Measurements from ENCODE around the gene TYSND1. TPM values are rescaled to one million over a fixed set of nuclear protein-coding genes. Genes with fewer than 3 reads are reported as not detected.

Gene TYSND1
- polyA plus RNA-seq, 3 donors = 8.6 to 11.2 (median 11.2) TPM

GRCh38 chr10:70139151-70139996, 7.1 kb downstream of the TYSND1 start:
- Histone ChIP-seq H3K4me1 (ENCODE audit: control insufficient read depth in 1 of 2, insufficient read depth in 2 of 2, low read length in 2 of 2) (no peaks in the 10 kb centered on the region), H3K4me3 (replicated peaks in 1 of 3; ENCODE audit: low read depth in 2 of 3, low read length in 3 of 3) (no peak overlapping the region), H3K27ac (ENCODE audit: low read depth in 1 of 2, low read length in 2 of 2) (no peak overlapping the region), H2AFZ (ENCODE audit: insufficient read depth, low read depth, low read length, poor library complexity, severe bottlenecking) (no peak overlapping the region), H4K20me1 (ENCODE audit: insufficient read depth, low read length) (peaks cover 9% of the 10 kb centered on the region), H3K36me3 (replicated peaks in 1 of 2; ENCODE audit: control insufficient read depth in 1 of 2, insufficient read depth in 2 of 2, low read length in 2 of 2) (peaks cover 3 to 20% of the 10 kb centered on the region in 2 donors), H3K27me3 (ENCODE audit: control insufficient read depth in 2 of 2, insufficient read depth in 2 of 2, low read length in 2 of 2) (no peaks in the 10 kb centered on the region), H3K9ac (ENCODE audit: insufficient read depth, low read length, poor library complexity, severe bottlenecking) (no peak overlapping the region), H3K79me2 (ENCODE audit: insufficient read depth, low read length) (peaks cover 5% of the 10 kb centered on the region), H3K9me3 (replicated peaks in 1 of 2; ENCODE audit: control insufficient read depth in 1 of 2, insufficient read depth in 1 of 2, low read length in 2 of 2) (no peaks in the 10 kb centered on the region), H3K4me2 (replicated peaks; ENCODE audit: extremely low read depth, low read length, poor library complexity, severe bottlenecking) (no peak overlapping the region)
- H3K36me3 Mint-ChIP-seq = peaks cover 26 to 40% of the 10 kb centered on the region in 2 donors
- 100% methylated on average over 10 of the region's 11 CpGs for WGBS (ENCODE audit: insufficient coverage)
- H3K27ac Mint-ChIP-seq = no peak overlapping the region
- no peak for DNase-seq
- intact Hi-C loops (cut with micrococcal nuclease) = no loop called here
- peaks cover 2% of the 10 kb centered on the region for H3K4me1 Mint-ChIP-seq
- H3K27me3 Mint-ChIP-seq (ENCODE audit: low read depth in 3 of 3) = peaks cover 0 to 3% (median 3%) of the 10 kb centered on the region in 3 donors
- H3K9me3 Mint-ChIP-seq = no peaks in the 10 kb centered on the region
- H3K4me3 Mint-ChIP-seq = no peak overlapping the region
- no peak for TF ChIP-seq CTCF (IDR thresholded peaks at IDR 0.05)

- no peaks in the 10 kb centered on the region for H3K9me3 Mint-ChIP-seq
- Histone ChIP-seq H2AFZ (ENCODE audit: insufficient read depth, low read depth, low read length, poor library complexity, severe bottlenecking) (no peak overlapping the region), H3K27me3 (ENCODE audit: control insufficient read depth in 2 of 2, insufficient read depth in 2 of 2, low read length in 2 of 2) (no peaks in the 10 kb centered on the region), H3K9ac (ENCODE audit: insufficient read depth, low read length, poor library complexity, severe bottlenecking) (no peak overlapping the region), H3K4me1 (ENCODE audit: control insufficient read depth in 1 of 2, insufficient read depth in 2 of 2, low read length in 2 of 2) (peaks cover under 1% of the 10 kb centered on the region in 2 donors), H3K9me3 (replicated peaks in 1 of 2; ENCODE audit: control insufficient read depth in 1 of 2, insufficient read depth in 1 of 2, low read length in 2 of 2) (no peaks in the 10 kb centered on the region), H3K79me2 (ENCODE audit: insufficient read depth, low read length) (no peaks in the 10 kb centered on the region), H3K4me3 (replicated peaks in 1 of 3; ENCODE audit: low read depth in 2 of 3, low read length in 3 of 3) (no peak overlapping the region), H3K27ac (ENCODE audit: low read depth in 1 of 2, low read length in 2 of 2) (no peak overlapping the region), H4K20me1 (ENCODE audit: insufficient read depth, low read length) (peaks cover 1% of the 10 kb centered on the region), H3K36me3 (replicated peaks in 1 of 2; ENCODE audit: control insufficient read depth in 1 of 2, insufficient read depth in 2 of 2, low read length in 2 of 2) (peaks cover 3 to 20% of the 10 kb centered on the region in 2 donors), H3K4me2 (replicated peaks; ENCODE audit: extremely low read depth, low read length, poor library complexity, severe bottlenecking) (no peak overlapping the region)
- no peak overlapping the region for H3K27ac Mint-ChIP-seq
- intact Hi-C loops (cut with micrococcal nuclease) = no loop called here
- no peak overlapping the region for H3K4me3 Mint-ChIP-seq
- peaks cover 5% of the 10 kb centered on the region for H3K4me1 Mint-ChIP-seq
- WGBS (ENCODE audit: insufficient coverage) = 98% methylated on average over 10 of the region's 14 CpGs
- no peak for DNase-seq
- no peak for TF ChIP-seq CTCF (IDR thresholded peaks at IDR 0.05)
- peaks cover 26 to 37% of the 10 kb centered on the region in 2 donors for H3K36me3 Mint-ChIP-seq
- peaks cover 3 to 4% (median 4%) of the 10 kb centered on the region in 3 donors for H3K27me3 Mint-ChIP-seq (ENCODE audit: low read depth in 3 of 3)
Observed at GRCh38 chr10:70137927-70138883, 8.3 kb downstream of the TYSND1 start.
